HepG2 (cell line): Measurements from ENCODE around the gene DUOXA1. TPM values are rescaled to one million over a fixed set of nuclear protein-coding genes. Genes with fewer than 3 reads are reported as not detected.

ENCODE experiments used
- KDM5A ChIP-seq: fragments of 200-600 bp; sonication (generic); IDR thresholded peaks from 2 replicates; pipeline ENCODE4 v1.7.0; 2018; ENCODE audit warnings: antibody characterized with exemption, mild to moderate bottlenecking, low read length, borderline replicate concordance
- KDM5B ChIP-seq: sonication (generic); formaldehyde crosslinking; IDR thresholded peaks from 2 replicates; pipeline ENCODE4 v1.4.0; 2020; ENCODE audit warnings: missing genetic modification reagents, mild to moderate bottlenecking, borderline replicate concordance
- NR2F2 ChIP-seq: IDR thresholded peaks from 2 replicates; pipeline ENCODE4 v1.6.1; 2012; ENCODE audit warnings: low read depth, inconsistent platforms, borderline replicate concordance
- SRF ChIP-seq: IDR thresholded peaks from 2 replicates; pipeline ENCODE4 v1.6.1; 2011; ENCODE audit warnings: mild to moderate bottlenecking, low read depth, low read length, moderate library complexity
- ZC3H13 ChIP-seq: sonication (generic); formaldehyde crosslinking; IDR thresholded peaks from 2 replicates; pipeline ENCODE4 v1.8.1; 2023; ENCODE audit warnings: mild to moderate bottlenecking, missing genetic modification reagents, moderate library complexity
- ZNF331 ChIP-seq: sonication (generic); formaldehyde crosslinking; IDR thresholded peaks from 2 replicates; pipeline ENCODE4 v1.4.0; 2020; ENCODE audit warnings: missing genetic modification reagents
- ZNF382 ChIP-seq: sonication (generic); formaldehyde crosslinking; IDR thresholded peaks from 2 replicates; pipeline ENCODE4 v1.5.0; 2020; ENCODE audit warnings: missing genetic modification reagents, mild to moderate bottlenecking, borderline replicate concordance
- ZNF773 ChIP-seq: sonication (generic); formaldehyde crosslinking; IDR thresholded peaks from 2 replicates; pipeline ENCODE4 v1.4.0; 2020; ENCODE audit warnings: missing genetic modification reagents, borderline replicate concordance
- polyA plus RNA-seq, 8 experiments: library from polyadenylated mRNA; depleted of rRNA in 3 of 8; stranded (reverse) in 7 of 8; unstranded in 1 of 8; fragments of >200 nt; fragmentation: Illumina TruSeq in 4 of 8; extraction: Trizol in 4 of 8; gene quantifications; 2 replicates each; pipeline versions ENCODE4 v1.2.1 to v1.2.3, GENCODE V29; 2011 to 2016; ENCODE audit warnings: low read depth in 4 of 8, missing spikeins in 1 of 8, mixed read lengths in 1 of 8; ENCODE audit not compliant: insufficient read depth in 1 of 8
- total RNA-seq, 5 experiments: library from RNA; depleted of rRNA; stranded (reverse); fragments of >200 nt; fragmentation: Illumina TruSeq; extraction: Trizol; gene quantifications; 2 replicates each; pipeline ENCODE4 v1.2.3, GENCODE V29; 2016; ENCODE audit warnings: low read depth in 1 of 5
- TF ChIP-seq, protein P1 (sequence below): sonication (generic); IDR thresholded peaks from 2 replicates; pipeline ENCODE4 v1.6.1; 2016; ENCODE audit warnings: low read depth, borderline replicate concordance
- TF ChIP-seq, protein P2 (sequence below): IDR thresholded peaks from 2 replicates; pipeline ENCODE4 v1.6.1; 2016; ENCODE audit warnings: mild to moderate bottlenecking, missing biosample characterization, missing genetic modification reagents
- TF ChIP-seq, protein P3 (sequence below): sonication (generic); formaldehyde crosslinking; IDR thresholded peaks from 2 replicates; pipeline ENCODE4 v1.5.1; 2020; ENCODE audit warnings: mild to moderate bottlenecking, missing genetic modification reagents, moderate library complexity

The DUOXA1 gene
- total and polyA plus RNA-seq, 2 of the 13 experiments (the other 11 are each of a cell fraction or from before 2014, with no cell fraction given) = not detected

DNA sequence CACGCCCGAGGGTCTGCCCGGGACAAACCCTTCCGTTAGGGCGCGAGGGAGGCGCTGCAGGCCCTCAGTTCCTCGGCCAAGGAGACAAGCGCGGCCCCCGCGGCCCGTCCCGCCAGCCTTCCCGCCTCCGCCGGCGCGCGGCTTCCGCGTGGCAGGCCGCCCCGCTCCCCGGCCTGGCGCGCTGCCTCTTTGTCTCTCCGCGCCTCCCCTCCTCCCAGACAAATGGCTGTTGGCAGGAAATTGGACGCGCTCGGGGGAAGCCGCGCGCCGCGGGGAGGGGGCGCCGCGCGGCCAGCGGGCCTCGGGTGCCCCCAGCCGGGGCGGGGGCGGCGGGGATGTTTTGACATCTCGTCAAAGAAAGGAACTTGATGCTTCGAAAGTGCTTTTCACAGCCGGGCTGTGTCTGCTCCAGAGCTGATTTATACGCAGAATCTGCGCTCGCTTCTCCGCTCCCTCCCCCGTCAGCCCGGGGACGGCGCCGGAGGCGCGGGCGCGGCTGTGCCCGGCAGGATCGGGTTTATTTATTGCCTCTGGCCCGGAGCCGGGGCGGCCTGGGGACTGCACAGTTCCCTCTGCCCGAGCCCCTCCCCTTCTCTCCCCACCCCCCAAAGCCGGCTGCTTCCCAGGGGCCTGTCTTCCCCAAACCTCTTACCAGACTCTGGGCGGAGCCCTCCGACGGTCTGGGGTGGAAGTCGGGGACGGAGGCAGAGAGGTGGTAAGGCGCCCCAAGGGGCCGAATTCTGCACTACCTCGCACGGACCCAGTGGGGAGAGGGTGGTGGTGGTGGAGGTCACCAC lies 37.4 kb upstream of the DUOXA1 start (continued):
- TF ChIP-seq, protein P1, sequence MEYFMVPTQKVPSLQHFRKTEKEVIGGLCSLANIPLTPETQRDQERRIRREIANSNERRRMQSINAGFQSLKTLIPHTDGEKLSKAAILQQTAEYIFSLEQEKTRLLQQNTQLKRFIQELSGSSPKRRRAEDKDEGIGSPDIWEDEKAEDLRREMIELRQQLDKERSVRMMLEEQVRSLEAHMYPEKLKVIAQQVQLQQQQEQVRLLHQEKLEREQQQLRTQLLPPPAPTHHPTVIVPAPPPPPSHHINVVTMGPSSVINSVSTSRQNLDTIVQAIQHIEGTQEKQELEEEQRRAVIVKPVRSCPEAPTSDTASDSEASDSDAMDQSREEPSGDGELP = no peak
- TF ChIP-seq, protein P2, sequence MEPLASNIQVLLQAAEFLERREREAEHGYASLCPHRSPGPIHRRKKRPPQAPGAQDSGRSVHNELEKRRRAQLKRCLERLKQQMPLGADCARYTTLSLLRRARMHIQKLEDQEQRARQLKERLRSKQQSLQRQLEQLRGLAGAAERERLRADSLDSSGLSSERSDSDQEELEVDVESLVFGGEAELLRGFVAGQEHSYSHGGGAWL (CRISPR knock-in tag) = no peak
- TF ChIP-seq ZNF382 (CRISPR knock-in tag) = no peak
- TF ChIP-seq KDM5A = no peak
- TF ChIP-seq KDM5B (CRISPR knock-in tag) = 0 out of 2 replicates have a peak, but pooled peaks have one; percentile 43
- TF ChIP-seq NR2F2 = 0 out of 2 replicates have a peak, but pooled peaks have one; percentile 35
- TF ChIP-seq ZNF773 (CRISPR knock-in tag) = peak; percentile 45; the same call in 1 of the 2 replicates
- TF ChIP-seq, protein P3, sequence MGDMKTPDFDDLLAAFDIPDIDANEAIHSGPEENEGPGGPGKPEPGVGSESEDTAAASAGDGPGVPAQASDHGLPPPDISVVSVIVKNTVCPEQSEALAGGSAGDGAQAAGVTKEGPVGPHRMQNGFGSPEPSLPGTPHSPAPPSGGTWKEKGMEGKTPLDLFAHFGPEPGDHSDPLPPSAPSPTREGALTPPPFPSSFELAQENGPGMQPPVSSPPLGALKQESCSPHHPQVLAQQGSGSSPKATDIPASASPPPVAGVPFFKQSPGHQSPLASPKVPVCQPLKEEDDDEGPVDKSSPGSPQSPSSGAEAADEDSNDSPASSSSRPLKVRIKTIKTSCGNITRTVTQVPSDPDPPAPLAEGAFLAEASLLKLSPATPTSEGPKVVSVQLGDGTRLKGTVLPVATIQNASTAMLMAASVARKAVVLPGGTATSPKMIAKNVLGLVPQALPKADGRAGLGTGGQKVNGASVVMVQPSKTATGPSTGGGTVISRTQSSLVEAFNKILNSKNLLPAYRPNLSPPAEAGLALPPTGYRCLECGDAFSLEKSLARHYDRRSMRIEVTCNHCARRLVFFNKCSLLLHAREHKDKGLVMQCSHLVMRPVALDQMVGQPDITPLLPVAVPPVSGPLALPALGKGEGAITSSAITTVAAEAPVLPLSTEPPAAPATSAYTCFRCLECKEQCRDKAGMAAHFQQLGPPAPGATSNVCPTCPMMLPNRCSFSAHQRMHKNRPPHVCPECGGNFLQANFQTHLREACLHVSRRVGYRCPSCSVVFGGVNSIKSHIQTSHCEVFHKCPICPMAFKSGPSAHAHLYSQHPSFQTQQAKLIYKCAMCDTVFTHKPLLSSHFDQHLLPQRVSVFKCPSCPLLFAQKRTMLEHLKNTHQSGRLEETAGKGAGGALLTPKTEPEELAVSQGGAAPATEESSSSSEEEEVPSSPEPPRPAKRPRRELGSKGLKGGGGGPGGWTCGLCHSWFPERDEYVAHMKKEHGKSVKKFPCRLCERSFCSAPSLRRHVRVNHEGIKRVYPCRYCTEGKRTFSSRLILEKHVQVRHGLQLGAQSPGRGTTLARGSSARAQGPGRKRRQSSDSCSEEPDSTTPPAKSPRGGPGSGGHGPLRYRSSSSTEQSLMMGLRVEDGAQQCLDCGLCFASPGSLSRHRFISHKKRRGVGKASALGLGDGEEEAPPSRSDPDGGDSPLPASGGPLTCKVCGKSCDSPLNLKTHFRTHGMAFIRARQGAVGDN = peak; percentile 72
- no peak for TF ChIP-seq SRF
- TF ChIP-seq ZC3H13 (CRISPR knock-in tag) = peak; percentile 65; the same call in 1 of the 2 replicates
- peak; percentile 14; the same call in 1 of the 2 replicates for TF ChIP-seq ZNF331 (CRISPR knock-in tag)
- TF ChIP-seq, all 625 proteins: peak for 91
